ENCODE data around the gene MRFAP1.

GRCh38 chr4:6614701-6615230 is 25.7 kb upstream of the MRFAP1 start:
- no peak for TF ChIP-seq CTCF (IDR thresholded peaks at IDR 0.05)
- TF ChIP-seq POLR2A (IDR thresholded peaks at IDR 0.05): no peak
